HEK293 (cell line): ENCODE results near the gene PAQR7.

ENCODE experiments used
- AEBP2 ChIP-seq: fragments of 450-650 bp; formaldehyde crosslinking; IDR thresholded peaks from 2 replicates; pipeline ENCODE4 v1.5.1; 2016; ENCODE audit warnings: missing biosample characterization, missing genetic modification characterization, borderline replicate concordance
- CTCF ChIP-seq: fragments of 450-650 bp; formaldehyde crosslinking; IDR thresholded peaks from 2 replicates; pipeline ENCODE4 v1.5.1; 2016; ENCODE audit warnings: missing biosample characterization, missing genetic modification characterization
- IKZF3 ChIP-seq: fragments of 450-650 bp; IDR thresholded peaks from 2 replicates; pipeline ENCODE4 v1.5.0; 2018; ENCODE audit warnings: missing biosample characterization, mild to moderate bottlenecking, missing genetic modification characterization, moderate library complexity
- KLF1 ChIP-seq: fragments of 450-650 bp; formaldehyde crosslinking; IDR thresholded peaks from 2 replicates; pipeline ENCODE4 v1.5.1; 2016; ENCODE audit warnings: missing biosample characterization, missing genetic modification characterization
- SALL2 ChIP-seq: fragments of 450-650 bp; formaldehyde crosslinking; IDR thresholded peaks from 2 replicates; pipeline ENCODE4 v1.5.0; 2017; ENCODE audit warnings: missing biosample characterization, mild to moderate bottlenecking, missing genetic modification characterization, borderline replicate concordance
- TRIM28 ChIP-seq: IDR thresholded peaks from 2 replicates; pipeline ENCODE4 v1.6.1; 2011; ENCODE audit warnings: low read length, control low read depth, borderline replicate concordance
- ZBTB49 ChIP-seq: fragments of 450-650 bp; formaldehyde crosslinking; IDR thresholded peaks from 2 replicates; pipeline ENCODE4 v1.5.1; 2016; ENCODE audit warnings: missing biosample characterization, missing genetic modification characterization, low read depth
- ZNF16 ChIP-seq: fragments of 450-650 bp; formaldehyde crosslinking; IDR thresholded peaks from 2 replicates; pipeline ENCODE4 v1.5.1; 2016; ENCODE audit warnings: low read depth, missing biosample characterization, missing genetic modification characterization
- ZNF202 ChIP-seq: fragments of 450-650 bp; formaldehyde crosslinking; IDR thresholded peaks from 2 replicates; pipeline ENCODE4 v1.5.1; 2016; ENCODE audit warnings: missing biosample characterization, missing genetic modification characterization, borderline replicate concordance
- ZNF302 ChIP-seq: fragments of 450-650 bp; formaldehyde crosslinking; IDR thresholded peaks from 2 replicates; pipeline ENCODE4 v1.5.1; 2016; ENCODE audit warnings: missing biosample characterization, missing genetic modification characterization, low read depth
- ZNF677 ChIP-seq: fragments of 450-650 bp; IDR thresholded peaks from 2 replicates; pipeline ENCODE4 v1.5.0; 2018; ENCODE audit warnings: missing biosample characterization, mild to moderate bottlenecking, missing genetic modification characterization, moderate library complexity
- ZNF837 ChIP-seq: fragments of 450-650 bp; formaldehyde crosslinking; IDR thresholded peaks from 2 replicates; pipeline ENCODE4 v1.5.1; 2016; ENCODE audit warnings: missing biosample characterization, missing genetic modification characterization
- TF ChIP-seq, protein P1 (sequence below): fragments of 450-650 bp; formaldehyde crosslinking; IDR thresholded peaks from 2 replicates; pipeline ENCODE4 v1.5.1; 2016; ENCODE audit warnings: missing biosample characterization, missing genetic modification characterization
- TF ChIP-seq, protein P2 (sequence below): fragments of 450-650 bp; formaldehyde crosslinking; IDR thresholded peaks from 2 replicates; pipeline ENCODE4 v1.5.1; 2016; ENCODE audit warnings: missing biosample characterization, missing genetic modification characterization
- TF ChIP-seq, protein P3 (sequence below): fragments of 450-650 bp; formaldehyde crosslinking; IDR thresholded peaks from 2 replicates; pipeline ENCODE4 v1.5.1; 2016; ENCODE audit warnings: missing biosample characterization, missing genetic modification characterization
- TF ChIP-seq, protein P4 (sequence below): fragments of 450-650 bp; formaldehyde crosslinking; IDR thresholded peaks from 2 replicates; pipeline ENCODE4 v1.5.1; 2016; ENCODE audit warnings: missing biosample characterization, missing genetic modification characterization, borderline replicate concordance

The PAQR7 gene

DNA sequence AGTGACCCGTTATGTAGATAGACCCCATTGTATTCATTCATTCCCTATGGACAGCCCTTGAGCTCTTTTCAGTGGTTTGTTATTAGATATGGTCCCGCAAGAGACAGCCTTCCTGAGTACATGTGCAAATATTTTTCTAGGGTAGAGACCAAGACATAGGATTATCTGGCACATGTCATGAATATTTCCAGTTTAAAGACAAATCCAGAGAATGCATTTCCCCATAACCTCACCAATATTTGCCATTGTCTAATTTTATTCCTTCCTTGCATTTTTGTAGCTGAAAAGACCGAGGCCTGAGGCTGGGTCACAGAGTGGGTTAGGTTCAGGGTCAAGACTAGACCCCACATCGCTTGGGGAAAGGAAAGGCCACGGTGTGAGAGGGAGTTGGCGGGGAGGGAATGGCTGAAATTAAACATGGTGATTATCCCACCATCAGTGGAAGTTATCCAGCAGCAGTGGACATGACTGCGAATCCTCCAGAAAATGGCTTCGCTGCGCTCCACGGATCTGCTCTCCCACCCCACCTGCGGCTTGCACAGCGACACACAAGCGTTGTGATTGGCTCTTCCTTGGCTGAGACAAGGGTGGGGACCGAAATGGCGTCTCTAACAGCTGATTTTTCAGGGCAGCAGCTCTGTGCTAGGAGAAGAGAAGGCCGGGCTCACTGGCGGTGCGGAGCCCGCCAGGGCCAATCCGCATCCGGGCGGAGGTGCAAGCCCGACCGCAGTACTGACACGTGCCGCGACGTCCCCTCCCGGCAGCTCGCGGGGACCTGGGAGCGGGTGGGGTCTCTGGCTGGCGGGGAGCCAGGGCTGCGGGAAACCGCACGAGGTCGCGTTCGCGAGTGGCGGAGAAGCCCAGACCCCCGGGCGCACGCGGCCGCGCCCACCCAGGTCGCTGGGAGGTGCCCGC lies 46.8 kb upstream of the PAQR7 start (continued):
- TF ChIP-seq SALL2 (tag by site-specific recombination) = no peak
- TF ChIP-seq KLF1 (tag by site-specific recombination) = peak; percentile 47; the same call in 1 of the 2 replicates
- no peak for TF ChIP-seq TRIM28
- no peak for TF ChIP-seq ZNF302 (tag by site-specific recombination)
- no peak for TF ChIP-seq ZNF202
- TF ChIP-seq ZNF16 (tag by site-specific recombination) = no peak
- no peak for TF ChIP-seq AEBP2 (tag by site-specific recombination)
- TF ChIP-seq, protein P1, sequence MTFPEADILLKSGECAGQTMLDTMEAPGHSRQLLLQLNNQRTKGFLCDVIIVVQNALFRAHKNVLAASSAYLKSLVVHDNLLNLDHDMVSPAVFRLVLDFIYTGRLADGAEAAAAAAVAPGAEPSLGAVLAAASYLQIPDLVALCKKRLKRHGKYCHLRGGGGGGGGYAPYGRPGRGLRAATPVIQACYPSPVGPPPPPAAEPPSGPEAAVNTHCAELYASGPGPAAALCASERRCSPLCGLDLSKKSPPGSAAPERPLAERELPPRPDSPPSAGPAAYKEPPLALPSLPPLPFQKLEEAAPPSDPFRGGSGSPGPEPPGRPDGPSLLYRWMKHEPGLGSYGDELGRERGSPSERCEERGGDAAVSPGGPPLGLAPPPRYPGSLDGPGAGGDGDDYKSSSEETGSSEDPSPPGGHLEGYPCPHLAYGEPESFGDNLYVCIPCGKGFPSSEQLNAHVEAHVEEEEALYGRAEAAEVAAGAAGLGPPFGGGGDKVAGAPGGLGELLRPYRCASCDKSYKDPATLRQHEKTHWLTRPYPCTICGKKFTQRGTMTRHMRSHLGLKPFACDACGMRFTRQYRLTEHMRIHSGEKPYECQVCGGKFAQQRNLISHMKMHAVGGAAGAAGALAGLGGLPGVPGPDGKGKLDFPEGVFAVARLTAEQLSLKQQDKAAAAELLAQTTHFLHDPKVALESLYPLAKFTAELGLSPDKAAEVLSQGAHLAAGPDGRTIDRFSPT (tag by site-specific recombination) = no peak
- TF ChIP-seq, protein P2, sequence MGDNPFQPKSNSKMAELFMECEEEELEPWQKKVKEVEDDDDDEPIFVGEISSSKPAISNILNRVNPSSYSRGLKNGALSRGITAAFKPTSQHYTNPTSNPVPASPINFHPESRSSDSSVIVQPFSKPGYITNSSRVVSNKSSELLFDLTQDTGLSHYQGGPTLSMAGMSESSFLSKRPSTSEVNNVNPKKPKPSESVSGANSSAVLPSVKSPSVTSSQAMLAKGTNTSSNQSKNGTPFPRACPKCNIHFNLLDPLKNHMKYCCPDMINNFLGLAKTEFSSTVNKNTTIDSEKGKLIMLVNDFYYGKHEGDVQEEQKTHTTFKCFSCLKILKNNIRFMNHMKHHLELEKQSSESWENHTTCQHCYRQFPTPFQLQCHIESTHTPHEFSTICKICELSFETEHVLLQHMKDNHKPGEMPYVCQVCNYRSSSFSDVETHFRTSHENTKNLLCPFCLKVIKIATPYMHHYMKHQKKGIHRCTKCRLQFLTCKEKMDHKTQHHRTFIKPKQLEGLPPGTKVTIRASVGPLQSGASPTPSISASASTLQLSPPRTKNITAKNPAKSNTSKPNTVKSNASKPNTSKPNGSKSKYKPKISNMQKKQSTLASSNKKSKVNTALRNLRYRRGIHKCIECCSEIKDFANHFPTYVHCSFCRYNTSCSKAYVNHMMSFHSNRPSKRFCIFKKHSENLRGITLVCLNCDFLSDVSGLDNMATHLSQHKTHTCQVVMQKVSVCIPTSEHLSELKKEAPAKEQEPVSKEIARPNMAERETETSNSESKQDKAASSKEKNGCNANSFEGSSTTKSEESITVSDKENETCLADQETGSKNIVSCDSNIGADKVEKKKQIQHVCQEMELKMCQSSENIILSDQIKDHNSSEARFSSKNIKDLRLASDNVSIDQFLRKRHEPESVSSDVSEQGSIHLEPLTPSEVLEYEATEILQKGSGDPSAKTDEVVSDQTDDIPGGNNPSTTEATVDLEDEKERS = no peak
- TF ChIP-seq, protein P3, sequence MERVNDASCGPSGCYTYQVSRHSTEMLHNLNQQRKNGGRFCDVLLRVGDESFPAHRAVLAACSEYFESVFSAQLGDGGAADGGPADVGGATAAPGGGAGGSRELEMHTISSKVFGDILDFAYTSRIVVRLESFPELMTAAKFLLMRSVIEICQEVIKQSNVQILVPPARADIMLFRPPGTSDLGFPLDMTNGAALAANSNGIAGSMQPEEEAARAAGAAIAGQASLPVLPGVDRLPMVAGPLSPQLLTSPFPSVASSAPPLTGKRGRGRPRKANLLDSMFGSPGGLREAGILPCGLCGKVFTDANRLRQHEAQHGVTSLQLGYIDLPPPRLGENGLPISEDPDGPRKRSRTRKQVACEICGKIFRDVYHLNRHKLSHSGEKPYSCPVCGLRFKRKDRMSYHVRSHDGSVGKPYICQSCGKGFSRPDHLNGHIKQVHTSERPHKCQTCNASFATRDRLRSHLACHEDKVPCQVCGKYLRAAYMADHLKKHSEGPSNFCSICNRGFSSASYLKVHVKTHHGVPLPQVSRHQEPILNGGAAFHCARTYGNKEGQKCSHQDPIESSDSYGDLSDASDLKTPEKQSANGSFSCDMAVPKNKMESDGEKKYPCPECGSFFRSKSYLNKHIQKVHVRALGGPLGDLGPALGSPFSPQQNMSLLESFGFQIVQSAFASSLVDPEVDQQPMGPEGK (tag by site-specific recombination) = 0 out of 2 replicates have a peak, but pooled peaks have one; percentile 30
- TF ChIP-seq, protein P4, sequence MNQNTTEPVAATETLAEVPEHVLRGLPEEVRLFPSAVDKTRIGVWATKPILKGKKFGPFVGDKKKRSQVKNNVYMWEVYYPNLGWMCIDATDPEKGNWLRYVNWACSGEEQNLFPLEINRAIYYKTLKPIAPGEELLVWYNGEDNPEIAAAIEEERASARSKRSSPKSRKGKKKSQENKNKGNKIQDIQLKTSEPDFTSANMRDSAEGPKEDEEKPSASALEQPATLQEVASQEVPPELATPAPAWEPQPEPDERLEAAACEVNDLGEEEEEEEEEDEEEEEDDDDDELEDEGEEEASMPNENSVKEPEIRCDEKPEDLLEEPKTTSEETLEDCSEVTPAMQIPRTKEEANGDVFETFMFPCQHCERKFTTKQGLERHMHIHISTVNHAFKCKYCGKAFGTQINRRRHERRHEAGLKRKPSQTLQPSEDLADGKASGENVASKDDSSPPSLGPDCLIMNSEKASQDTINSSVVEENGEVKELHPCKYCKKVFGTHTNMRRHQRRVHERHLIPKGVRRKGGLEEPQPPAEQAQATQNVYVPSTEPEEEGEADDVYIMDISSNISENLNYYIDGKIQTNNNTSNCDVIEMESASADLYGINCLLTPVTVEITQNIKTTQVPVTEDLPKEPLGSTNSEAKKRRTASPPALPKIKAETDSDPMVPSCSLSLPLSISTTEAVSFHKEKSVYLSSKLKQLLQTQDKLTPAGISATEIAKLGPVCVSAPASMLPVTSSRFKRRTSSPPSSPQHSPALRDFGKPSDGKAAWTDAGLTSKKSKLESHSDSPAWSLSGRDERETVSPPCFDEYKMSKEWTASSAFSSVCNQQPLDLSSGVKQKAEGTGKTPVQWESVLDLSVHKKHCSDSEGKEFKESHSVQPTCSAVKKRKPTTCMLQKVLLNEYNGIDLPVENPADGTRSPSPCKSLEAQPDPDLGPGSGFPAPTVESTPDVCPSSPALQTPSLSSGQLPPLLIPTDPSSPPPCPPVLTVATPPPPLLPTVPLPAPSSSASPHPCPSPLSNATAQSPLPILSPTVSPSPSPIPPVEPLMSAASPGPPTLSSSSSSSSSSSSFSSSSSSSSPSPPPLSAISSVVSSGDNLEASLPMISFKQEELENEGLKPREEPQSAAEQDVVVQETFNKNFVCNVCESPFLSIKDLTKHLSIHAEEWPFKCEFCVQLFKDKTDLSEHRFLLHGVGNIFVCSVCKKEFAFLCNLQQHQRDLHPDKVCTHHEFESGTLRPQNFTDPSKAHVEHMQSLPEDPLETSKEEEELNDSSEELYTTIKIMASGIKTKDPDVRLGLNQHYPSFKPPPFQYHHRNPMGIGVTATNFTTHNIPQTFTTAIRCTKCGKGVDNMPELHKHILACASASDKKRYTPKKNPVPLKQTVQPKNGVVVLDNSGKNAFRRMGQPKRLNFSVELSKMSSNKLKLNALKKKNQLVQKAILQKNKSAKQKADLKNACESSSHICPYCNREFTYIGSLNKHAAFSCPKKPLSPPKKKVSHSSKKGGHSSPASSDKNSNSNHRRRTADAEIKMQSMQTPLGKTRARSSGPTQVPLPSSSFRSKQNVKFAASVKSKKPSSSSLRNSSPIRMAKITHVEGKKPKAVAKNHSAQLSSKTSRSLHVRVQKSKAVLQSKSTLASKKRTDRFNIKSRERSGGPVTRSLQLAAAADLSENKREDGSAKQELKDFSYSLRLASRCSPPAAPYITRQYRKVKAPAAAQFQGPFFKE (tag by site-specific recombination) = no peak
- TF ChIP-seq ZNF677 (tag by site-specific recombination) = no peak
- no peak for TF ChIP-seq IKZF3 (tag by site-specific recombination)
- TF ChIP-seq CTCF (tag by site-specific recombination) = 0 out of 2 replicates have a peak, but pooled peaks have one; percentile 7
- TF ChIP-seq ZBTB49 (tag by site-specific recombination) = no peak
- no peak for TF ChIP-seq ZNF837
